ENCODE data around the gene KCNQ5. TPM values are rescaled to one million over a fixed set of nuclear protein-coding genes. Genes with fewer than 3 reads are reported as not detected.

The KCNQ5 gene
- total RNA-seq, 1 experiment from 2014 or later: 0.07 TPM

- no peak for DNase-seq
- WGBS (ENCODE audit: extremely low coverage, insufficient read length, low lambda C conversion rate): no CpG with 5 or more reads among the region's 1 CpG
- H2BK20ac ChIP-seq (ENCODE audit: low read depth, low read length, poor library complexity, severe bottlenecking): no peak overlapping the region
- Mint-ChIP-seq H3K9me3 (no peaks in the 10 kb centered on the region; a peak in 1 of 5 replicates), H3K4me1 (no peaks in the 10 kb centered on the region), H3K27me3 (ENCODE audit: low read depth) (no peaks in the 10 kb centered on the region), H3K4me3 (no peak overlapping the region), H3K27ac (no peak overlapping the region), H3K36me3 (ENCODE audit: insufficient read depth in 1 of 3, low read depth in 3 of 3) (no peaks in the 10 kb centered on the region)
- H3K27ac ChIP-seq (ENCODE audit: insufficient read length, low read depth, low read length): no peak overlapping the region
- H4K91ac ChIP-seq (ENCODE audit: insufficient read length, low read depth, low read length): no peak overlapping the region
- no peak overlapping the region for H3K9ac ChIP-seq (ENCODE audit: extremely low read depth, insufficient read length, low read length)
- H3K4ac ChIP-seq (ENCODE audit: low read depth, low read length): no peak overlapping the region
- H2BK12ac ChIP-seq (ENCODE audit: insufficient read length, low read depth, low read length): no peak overlapping the region
- H3K23me2 ChIP-seq (ENCODE audit: insufficient read length, low read depth, low read length, poor library complexity, severe bottlenecking): no peaks in the 10 kb centered on the region
- no peaks in the 10 kb centered on the region for H4K20me1 ChIP-seq (ENCODE audit: control insufficient read depth, insufficient read depth, insufficient read length)
- no peak overlapping the region for H2AFZ ChIP-seq (ENCODE audit: low read length)
- H3K9me3 ChIP-seq (ENCODE audit: control insufficient read depth, low read depth, low read length): no peaks in the 10 kb centered on the region
- H2BK5ac ChIP-seq (ENCODE audit: insufficient read length, low read length): no peak overlapping the region
- H3K79me1 ChIP-seq (ENCODE audit: insufficient read depth, low read depth, low read length, poor library complexity, severe bottlenecking): no peaks in the 10 kb centered on the region
- no peak overlapping the region for H3K18ac ChIP-seq (ENCODE audit: insufficient read length, low read depth, low read length)
- no peaks in the 10 kb centered on the region for H3K4me1 ChIP-seq (ENCODE audit: insufficient read depth, low read length)
- no peak for TF ChIP-seq CTCF (conservative IDR thresholded peaks at IDR 0.05)
- no peaks in the 10 kb centered on the region for H3K27me3 ChIP-seq (ENCODE audit: insufficient read depth, low read length)
- H3K79me2 ChIP-seq (ENCODE audit: insufficient read depth, low read length): no peaks in the 10 kb centered on the region
- no peak overlapping the region for H3K14ac ChIP-seq (ENCODE audit: insufficient read depth, low read length)
- H4K8ac ChIP-seq (replicated peaks; ENCODE audit: insufficient read length, low read depth, low read length): no peak overlapping the region
- no peak overlapping the region for H4K5ac ChIP-seq (ENCODE audit: insufficient read length, low read depth, low read length)
- H3K4me2 ChIP-seq (ENCODE audit: insufficient read depth, insufficient read length, low read length): no peak overlapping the region
- no peak overlapping the region for H3K56ac ChIP-seq (ENCODE audit: insufficient read length, low read depth, low read length)
- H2BK120ac ChIP-seq (ENCODE audit: low read depth, low read length, poor library complexity, severe bottlenecking): no peak overlapping the region
- H2BK15ac ChIP-seq (ENCODE audit: low read depth, low read length): no peak overlapping the region
- no peak overlapping the region for H3K23ac ChIP-seq (ENCODE audit: insufficient read length, low read depth, low read length)
- no peak overlapping the region for H2AK5ac ChIP-seq (ENCODE audit: insufficient read length, low read length)
- H3T11ph ChIP-seq (ENCODE audit: low read length): no peak overlapping the region
Measured at GRCh38 chr6:73064266-73064665, 442.4 kb downstream of the KCNQ5 start.

All from H9 (cell line).